ENCODE measurements around the gene TACSTD2. TPM values are rescaled to one million over a fixed set of nuclear protein-coding genes. Genes with fewer than 3 reads are reported as not detected.
"Not testable (repeated sequence)": the region's sequence is repeated elsewhere in the genome, so short reads cannot be mapped to it uniquely, and the experiment has no call there.

TACSTD2 gene
- total and polyA plus RNA-seq, 2 of the 13 experiments (the other 11 are each of a cell fraction or from before 2014, with no cell fraction given), result not detected

DNA sequence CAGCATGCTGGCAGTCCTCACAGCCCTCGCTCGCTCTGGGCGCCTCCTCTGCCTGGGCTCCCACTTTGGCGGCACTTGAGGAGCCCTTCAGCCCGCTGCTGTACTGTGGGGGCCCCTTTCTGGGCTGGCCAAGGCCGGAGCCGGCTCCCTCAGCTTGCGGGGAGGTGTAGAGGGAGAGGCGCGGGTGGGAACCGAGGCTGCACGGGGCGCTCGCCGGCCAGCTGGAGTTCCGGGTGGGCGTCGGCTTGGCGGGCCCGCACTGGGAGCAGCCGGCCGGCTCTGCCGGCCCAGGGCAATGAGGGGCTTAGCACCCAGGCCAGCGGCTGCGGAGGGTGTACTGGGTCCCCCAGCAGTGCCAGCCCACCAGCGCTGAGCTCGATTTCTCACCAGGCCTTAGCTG lies 46.2 kb upstream of the TACSTD2 start:
- H3K27ac ChIP-seq (ENCODE audit: extremely low read length, insufficient read depth, low read length); H3K9me3 ChIP-seq (ENCODE audit: low read length); H3K36me3 ChIP-seq (replicated peaks in 1 of 2; ENCODE audit: control insufficient read depth in 1 of 2, insufficient read depth in 2 of 2, low read length in 2 of 2); FAIRE-seq; in situ Hi-C loops (cut with HindIII; ENCODE audit: extremely low pct_ligation_motif_present, low pct_unique_long_range_greater_than_20kb); DNase-seq (ENCODE audit: low spot score); H4K20me1 ChIP-seq (ENCODE audit: insufficient read depth, low read length); H3K4me2 ChIP-seq (ENCODE audit: low read depth, low read length); POLR2A ChIA-PET; BruUV-seq (replicated peaks); ATAC-seq; H3K9ac ChIP-seq (ENCODE audit: insufficient read depth, low read depth, low read length); H2AFZ ChIP-seq (ENCODE audit: low read length); H3K79me2 ChIP-seq (ENCODE audit: insufficient read depth, low read length); H3K4me3 ChIP-seq (replicated peaks in 1 of 3; ENCODE audit: insufficient read depth in 1 of 3, low read depth in 2 of 3, low read length in 3 of 3); CTCF ChIA-PET (ENCODE audit: low intra/inter-chr PET ratio, low total read pairs): not testable (repeated sequence)
- WGBS (ENCODE audit: low lambda C conversion rate), result 75% methylated on average over 2 of the region's 27 CpGs
- H3K27me3 ChIP-seq (ENCODE audit: control insufficient read depth in 1 of 2, insufficient read depth in 2 of 2, low read length in 2 of 2), result 0 out of 5 replicates have a peak, but pooled peaks cover 0 to 16% of the 10 kb centered on the region in 2 experiments
- intact Hi-C loops (cut with micrococcal nuclease; ENCODE audit: unreplicated experiment), result loop anchor here (5.0 kb wide), 1 partner anchor 1454 kb away; no protein-coding TSS in a partner anchor
- H3K4me1 ChIP-seq (ENCODE audit: insufficient read depth, low read length), result peaks cover 11% of the 10 kb centered on the region

GRCh38 chr1:58622571-58622970 lies 45.5 kb upstream of the TACSTD2 start:
- Histone ChIP-seq H3K4me1 (ENCODE audit: insufficient read depth, low read length) (peaks cover 11% of the 10 kb centered on the region), H3K9ac (ENCODE audit: insufficient read depth, low read depth, low read length) (no peak overlapping the region), H3K27me3 (ENCODE audit: control insufficient read depth in 1 of 2, insufficient read depth in 2 of 2, low read length in 2 of 2) (0 out of 5 replicates have a peak, but pooled peaks cover 0 to 17% of the 10 kb centered on the region in 2 experiments), H3K9me3 (ENCODE audit: low read length) (no peaks in the 10 kb centered on the region), H3K4me2 (ENCODE audit: low read depth, low read length) (no peak overlapping the region), H3K36me3 (replicated peaks in 1 of 2; ENCODE audit: control insufficient read depth in 1 of 2, insufficient read depth in 2 of 2, low read length in 2 of 2) (no peaks in the 10 kb centered on the region), H2AFZ (ENCODE audit: low read length) (no peak overlapping the region), H3K79me2 (ENCODE audit: insufficient read depth, low read length) (no peaks in the 10 kb centered on the region), H3K4me3 (replicated peaks in 1 of 3; ENCODE audit: insufficient read depth in 1 of 3, low read depth in 2 of 3, low read length in 3 of 3) (no peak overlapping the region), H4K20me1 (ENCODE audit: insufficient read depth, low read length) (no peaks in the 10 kb centered on the region), H3K27ac (ENCODE audit: extremely low read length, insufficient read depth, low read length) (no peak overlapping the region)
- no peak for TF ChIP-seq BRD4 (CRISPR knock-in tag; IDR thresholded peaks at IDR 0.05)
- no peak for TF ChIP-seq ZNF670 (CRISPR knock-in tag; IDR thresholded peaks at IDR 0.05; ENCODE audit: borderline replicate concordance)
- TF ChIP-seq, protein P1, sequence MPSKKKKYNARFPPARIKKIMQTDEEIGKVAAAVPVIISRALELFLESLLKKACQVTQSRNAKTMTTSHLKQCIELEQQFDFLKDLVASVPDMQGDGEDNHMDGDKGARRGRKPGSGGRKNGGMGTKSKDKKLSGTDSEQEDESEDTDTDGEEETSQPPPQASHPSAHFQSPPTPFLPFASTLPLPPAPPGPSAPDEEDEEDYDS (CRISPR knock-in tag; IDR thresholded peaks at IDR 0.05), result no peak
- TF ChIP-seq NFKBIZ (CRISPR knock-in tag; IDR thresholded peaks at IDR 0.05), result no peak
- TF ChIP-seq SPEN (CRISPR knock-in tag; IDR thresholded peaks at IDR 0.05; ENCODE audit: low read depth), result no peak
- no peak for TF ChIP-seq DZIP1 (CRISPR knock-in tag; IDR thresholded peaks at IDR 0.05)
- TF ChIP-seq AFF4 (CRISPR knock-in tag; IDR thresholded peaks at IDR 0.05), result no peak
- no peak for DNase-seq (ENCODE audit: low spot score)
- ATAC-seq, result no peak
- 72% methylated on average over 6 of the region's 6 CpGs for WGBS (ENCODE audit: low lambda C conversion rate)
- ChIA-PET POLR2A (no interaction called here), CTCF (ENCODE audit: low intra/inter-chr PET ratio, low total read pairs) (no interaction called here)
- BruUV-seq (replicated peaks), result no TSS peak
- FAIRE-seq, result no peak
- intact Hi-C loops (cut with micrococcal nuclease; ENCODE audit: unreplicated experiment) (loop anchor here (5.0 kb wide), 1 partner anchor 1455 kb away; no protein-coding TSS in a partner anchor), in situ Hi-C loops (cut with HindIII; ENCODE audit: extremely low pct_ligation_motif_present, low pct_unique_long_range_greater_than_20kb) (no loop called here)

Measured in HepG2 (cell line).